H1 (cell line): ENCODE data around the gene CTBP2. TPM values are rescaled to one million over a fixed set of nuclear protein-coding genes. Genes with fewer than 3 reads are reported as not detected.

Experiments used
- CTCF ChIA-PET: fragments of 300-600 bp; sonication (Branson Sonifier 250); formaldehyde crosslinking; loops from one replicate; lab custom pipeline; 2021; ENCODE audit not compliant: partially characterized antibody; lab: Charles Lee
- POLR2A ChIA-PET: fragments of 300-600 bp; sonication (Branson Sonifier 250); formaldehyde crosslinking; loops from one replicate; lab custom pipeline; 2021; ENCODE audit warnings: inconsistent platforms; ENCODE audit not compliant: partially characterized antibody; lab: Charles Lee
- DNase-seq, 2 experiments: peaks; one replicate each; pipeline versions ENCODE4 v3.0.0 to v3.0.0-alpha.2; 2010 to 2022; ENCODE audit warnings: low spot score in 2 of 2, low read depth in 1 of 2, mixed read lengths in 1 of 2
- FAIRE-seq: peaks from 2 replicates; lab custom pipeline; 2011; peaks lifted over from hg19 to GRCh38; lab: Jason Lieb, UNC
- H2AFZ ChIP-seq: 2 replicates; pipeline ENCODE4 v1.8.1; 2012; ENCODE audit warnings: low read length, inconsistent platforms
- H2AK5ac ChIP-seq: 2 replicates; pipeline ENCODE4 v1.6.1; 2013; ENCODE audit warnings: low read depth, low read length
- H2BK120ac ChIP-seq: replicated peaks from 2 replicates; pipeline ENCODE3; 2013; ENCODE audit warnings: low read depth, low read length, inconsistent platforms
- H2BK12ac ChIP-seq: 2 replicates; pipeline ENCODE4 v1.6.1; 2013; ENCODE audit warnings: low read depth, low read length
- H2BK15ac ChIP-seq: 2 replicates; pipeline ENCODE4 v1.6.1; 2013; ENCODE audit warnings: low read length
- H2BK20ac ChIP-seq: 2 replicates; pipeline ENCODE4 v1.6.1; 2013; ENCODE audit warnings: low read length
- H2BK5ac ChIP-seq: 2 replicates; pipeline ENCODE4 v1.6.1; 2013; ENCODE audit warnings: low read depth, low read length
- H3K14ac ChIP-seq: 2 replicates; pipeline ENCODE4 v1.6.1; 2013; ENCODE audit warnings: inconsistent platforms; ENCODE audit not compliant: insufficient read length
- H3K18ac ChIP-seq: 2 replicates; pipeline ENCODE4 v1.6.1; 2013; ENCODE audit warnings: low read length; ENCODE audit errors: extremely low read depth
- H3K23ac ChIP-seq: 2 replicates; pipeline ENCODE4 v1.6.1; 2013; ENCODE audit warnings: inconsistent platforms; ENCODE audit not compliant: insufficient read length
- H3K23me2 ChIP-seq: 2 replicates; pipeline ENCODE4 v1.6.1; 2013; ENCODE audit warnings: low read depth, low read length
- H3K27ac ChIP-seq: 2 replicates; pipeline ENCODE4 v1.6.1; 2011; ENCODE audit warnings: low read depth, low read length, inconsistent platforms
- H3K27me3 ChIP-seq, 4 experiments: replicated peaks in 1 of 4; 1 replicate in 1 of 4; 2 replicates in 3 of 4; pipeline versions ENCODE4 v1.6.1 to v1.8.1; 2011 to 2013; ENCODE audit warnings: low read length in 3 of 4, mild to moderate bottlenecking in 3 of 4, inconsistent platforms in 2 of 4, mixed read lengths in 2 of 4, moderate library complexity in 1 of 4; ENCODE audit not compliant: control insufficient read depth in 3 of 4, insufficient read depth in 3 of 4; ENCODE audit errors: extremely low read depth in 1 of 4
- H3K36me3 ChIP-seq, 4 experiments: 2 replicates each; pipeline versions ENCODE4 v1.6.1 to v1.8.1; 2011 to 2013; ENCODE audit warnings: mild to moderate bottlenecking in 4 of 4, low read length in 3 of 4, moderate library complexity in 2 of 4, control low read depth in 1 of 4, inconsistent platforms in 1 of 4; ENCODE audit not compliant: insufficient read depth in 4 of 4, control insufficient read depth in 2 of 4
- H3K4ac ChIP-seq: replicated peaks from 2 replicates; pipeline ENCODE3; 2013; ENCODE audit warnings: low read length, low read depth, mixed read lengths, inconsistent platforms; ENCODE audit not compliant: insufficient read length
- H3K4me1 ChIP-seq, 4 experiments: replicated peaks in 1 of 4; 1 replicate in 1 of 4; 2 replicates in 3 of 4; pipeline versions ENCODE4 v1.6.1 to v1.8.1; 2011 to 2013; ENCODE audit warnings: low read length in 3 of 4, inconsistent platforms in 2 of 4, mixed read lengths in 1 of 4; ENCODE audit not compliant: insufficient read depth in 4 of 4, control insufficient read depth in 3 of 4
- H3K4me2 ChIP-seq, 2 experiments: 2 replicates each; pipeline versions ENCODE4 v1.6.1 to v1.8.1; 2011 to 2013; ENCODE audit warnings: low read depth in 2 of 2, low read length in 2 of 2, control low read depth in 1 of 2, inconsistent platforms in 1 of 2, mild to moderate bottlenecking in 1 of 2; ENCODE audit not compliant: insufficient read depth in 1 of 2
- H3K4me3 ChIP-seq, 4 experiments: fragments of 200-600, 300-600 bp in 1 of 4; sonication (generic), shearing (Covaris generic), sonication (Bioruptor Twin) in 1 of 4; 2 replicates each; pipeline versions ENCODE4 v1.5.1 to v1.8.1; 2011 to 2016; ENCODE audit warnings: low read length in 4 of 4, low read depth in 3 of 4, control low read depth in 2 of 4, inconsistent platforms in 2 of 4, mild to moderate bottlenecking in 2 of 4, mixed read lengths in 1 of 4, moderate library complexity in 1 of 4; ENCODE audit not compliant: insufficient read depth in 2 of 4; ENCODE audit errors: extremely low read depth in 1 of 4
- H3K56ac ChIP-seq: replicated peaks from 2 replicates; pipeline ENCODE3; 2013; ENCODE audit warnings: low read depth, mild to moderate bottlenecking, mixed read lengths, low read length, inconsistent platforms; ENCODE audit not compliant: insufficient read length
- H3K79me1 ChIP-seq: 2 replicates; pipeline ENCODE4 v1.6.1; 2013; ENCODE audit warnings: low read depth, low read length, control low read depth
- H3K79me2 ChIP-seq, 2 experiments: 2 replicates each; pipeline versions ENCODE4 v1.6.1 to v1.8.1; 2012 to 2013; ENCODE audit warnings: low read length in 2 of 2, mild to moderate bottlenecking in 2 of 2, inconsistent platforms in 1 of 2; ENCODE audit not compliant: insufficient read depth in 2 of 2, control insufficient read depth in 1 of 2
- H3K9ac ChIP-seq, 4 experiments: replicated peaks in 1 of 4; 1 replicate in 1 of 4; 2 replicates in 3 of 4; pipeline versions ENCODE4 v1.6.1 to v1.8.1; 2011 to 2013; ENCODE audit warnings: low read depth in 3 of 4, low read length in 3 of 4, control low read depth in 2 of 4, mild to moderate bottlenecking in 2 of 4, moderate library complexity in 2 of 4, inconsistent platforms in 1 of 4; ENCODE audit errors: extremely low read depth in 1 of 4
- H3K9me3 ChIP-seq, 2 experiments: 2 replicates each; pipeline versions ENCODE4 v1.6.1 to v1.8.1; 2012 to 2013; ENCODE audit warnings: mild to moderate bottlenecking in 2 of 2, moderate library complexity in 2 of 2, control low read depth in 1 of 2, inconsistent platforms in 1 of 2, low read depth in 1 of 2, low read length in 1 of 2, mixed read lengths in 1 of 2; ENCODE audit not compliant: insufficient read depth in 2 of 2
- H4K20me1 ChIP-seq, 2 experiments: replicated peaks in 1 of 2; 2 replicates each; pipeline versions ENCODE3 to v1.8.1; 2011 to 2013; ENCODE audit warnings: inconsistent platforms in 2 of 2, low read length in 2 of 2, mild to moderate bottlenecking in 1 of 2; ENCODE audit not compliant: insufficient read depth in 2 of 2, control insufficient read depth in 1 of 2
- H4K5ac ChIP-seq: 2 replicates; pipeline ENCODE4 v1.6.1; 2013; ENCODE audit warnings: low read length, low read depth, mixed read lengths, inconsistent platforms; ENCODE audit not compliant: insufficient read length
- H4K8ac ChIP-seq: 2 replicates; pipeline ENCODE4 v1.8.0; 2013; ENCODE audit warnings: mild to moderate bottlenecking, moderate library complexity, low read length, inconsistent platforms; ENCODE audit not compliant: insufficient read depth; ENCODE audit errors: extremely low read depth
- H4K91ac ChIP-seq: replicated peaks from 2 replicates; pipeline ENCODE3; 2013; ENCODE audit warnings: low read length, mixed read lengths, inconsistent platforms; ENCODE audit not compliant: insufficient read length
- MAX ChIP-seq: IDR thresholded peaks from 2 replicates; pipeline ENCODE4 v1.6.1; 2012; ENCODE audit warnings: inconsistent platforms
- POLR2A ChIP-seq, 2 experiments: IDR thresholded peaks; 1 replicate in 1 of 2; 2 replicates in 1 of 2; pipeline ENCODE4 v1.6.1; 2011; ENCODE audit warnings: low read depth in 2 of 2, low read length in 2 of 2, mild to moderate bottlenecking in 2 of 2; ENCODE audit errors: control extremely low read depth in 1 of 2
- RAD21 ChIP-seq, 2 experiments: IDR thresholded peaks in 1 of 2; conservative IDR thresholded peaks in 1 of 2; 2 replicates each; pipeline ENCODE4 v1.6.1; 2011; ENCODE audit warnings: low read depth in 2 of 2, low read length in 2 of 2, improper control_type of control experiment in 1 of 2, inconsistent platforms in 1 of 2, mild to moderate bottlenecking in 1 of 2, moderate library complexity in 1 of 2
- WGBS, 2 experiments: shearing (Covaris generic) in 1 of 2; methylation state at CpG; one replicate each; pipeline versions ENCODE4 v1.1.6 to v1.1.7; 2013 to 2015; ENCODE audit warnings: low lambda C conversion rate in 2 of 2, mixed read lengths in 2 of 2, inconsistent platforms in 1 of 2, low coverage in 1 of 2, missing lambda C conversion rate in 1 of 2; ENCODE audit not compliant: insufficient replicate concordance in 2 of 2, insufficient coverage in 1 of 2, insufficient read length in 1 of 2; ENCODE audit errors: extremely low coverage in 1 of 2, missing lambda C conversion rate in 1 of 2; 5-methylcytosine and 5-hydroxymethylcytosine counted together
- polyA plus RNA-seq, 7 experiments: library from polyadenylated mRNA; depleted of rRNA in 3 of 7; stranded (reverse) in 5 of 7; unstranded in 2 of 7; fragments of >200 nt in 5 of 7; fragments of 200-250 nt in 2 of 7; gene quantifications; 1 replicate in 5 of 7; 2 replicates in 1 of 7; 4 replicates in 1 of 7; pipeline versions ENCODE4 v1.2.1 to v1.2.3, GENCODE V29; 2011 to 2013; ENCODE audit warnings: missing spikeins in 2 of 7, mixed read lengths in 2 of 7
- total RNA-seq: library from RNA; stranded (reverse); fragmentation: NEBNext Ultra II Directional; extraction: Animal tissue kit (Norgen Biotek cat#: 25700); gene quantifications from 2 replicates; pipeline ENCODE4 v1.2.1, GENCODE V29; 2021

CTBP2 gene
- total and polyA plus RNA-seq, 2 of the 8 experiments (the other 6 are each of a cell fraction or from before 2014, with no cell fraction given): 208 to 221 TPM

GRCh38 chr10:125134483-125134848, 25.9 kb downstream of the CTBP2 start:
- ChIA-PET CTCF (interaction anchor here (1.7 kb wide), 1 partner anchor 29 kb away, joined by 4 read pairs; no protein-coding TSS in a partner anchor), POLR2A (interaction anchor here (1.1 kb wide), 1 partner anchor 14 kb away, joined by 5 read pairs; no protein-coding TSS in a partner anchor)
- Histone ChIP-seq H4K5ac (no peak overlapping the region), H3K4me2 (peak overlapping the region in 1 of 2 experiments; percentile 43; a peak in 3 of 4 replicates), H2BK15ac (no peak overlapping the region), H3K56ac (no peak overlapping the region), H3K36me3 (peaks cover 8 to 51% (median 12%) of the 10 kb centered on the region in 4 experiments; a peak in 6 of 8 replicates), H2BK120ac (no peak overlapping the region), H4K8ac (no peak overlapping the region), H2AFZ (no peak overlapping the region), H4K20me1 (peaks cover 78 to 84% of the 10 kb centered on the region in 2 experiments), H3K4me3 (no peak overlapping the region), H2BK12ac (peak overlapping the region; percentile 18; the same call in 1 of the 2 replicates), H3K27me3 (no peaks in the 10 kb centered on the region), H3K4me1 (peaks cover 25 to 65% (median 43%) of the 10 kb centered on the region in 4 experiments), H3K23ac (no peak overlapping the region), H3K18ac (peak overlapping the region; percentile 36), H2AK5ac (no peak overlapping the region), H3K79me2 (peaks cover 70 to 100% of the 10 kb centered on the region in 2 experiments), H2BK20ac (no peak overlapping the region), H3K9me3 (no peaks in the 10 kb centered on the region), H3K23me2 (no peaks in the 10 kb centered on the region), H2BK5ac (no peak overlapping the region), H4K91ac (no peak overlapping the region), H3K4ac (no peak overlapping the region), H3K79me1 (peaks cover 27% of the 10 kb centered on the region), H3K27ac (no peak overlapping the region; the same call in 1 of the 2 replicates), H3K9ac (no peak overlapping the region), H3K14ac (no peak overlapping the region)
- DNase-seq (no peak), FAIRE-seq (no peak)
- TF ChIP-seq POLR2A (IDR thresholded peaks at IDR 0.05; ENCODE audit: control extremely low read depth in 1 of 2, low read depth in 2 of 2, low read length in 2 of 2) (0 out of 3 replicates have a peak, but pooled peaks of 1 of the 2 experiments have one; percentile 23), RAD21 (IDR thresholded peaks at IDR 0.05 in 1 of 2, conservative IDR thresholded peaks at IDR 0.05 in 1 of 2; ENCODE audit: low read depth in 2 of 2, low read length in 2 of 2) (no peak), MAX (peak; percentile 14; the same call in 1 of the 2 replicates)
- 87% methylated on average over 10 of the region's 11 CpGs; no CpG with 5 or more reads in 1 of the 2 experiments for WGBS, 2 experiments
